A549 (cell line): ENCODE measurements around the gene LIN7B. TPM values are rescaled to one million over a fixed set of nuclear protein-coding genes. Genes with fewer than 3 reads are reported as not detected.
"Not testable (repeated sequence)": the region's sequence is repeated elsewhere in the genome, so short reads cannot be mapped to it uniquely, and the experiment has no call there.

ENCODE experiments used
- ATAC-seq, 2 experiments: fragments of 200-7000 bp in 1 of 2; fragments of >200 bp in 1 of 2; cut with Nextera tagmentation in 1 of 2; cut with Tn5 transposase in 1 of 2; 3 replicates each; pipeline versions ENCODE4 v1.8.0 to v1.9.1; 2018 to 2020; ENCODE audit warnings: mild to moderate bottlenecking in 1 of 2, moderate library complexity in 1 of 2
- CTCF ChIA-PET: fragments of 300-600 bp; sonication (Branson Sonifier 250); formaldehyde crosslinking; extraction: SDS; loops from one replicate; lab custom pipeline; 2021; ENCODE audit warnings: antibody characterized with exemption, inconsistent platforms; lab: Yijun Ruan, JAX
- POLR2A ChIA-PET: fragments of 350-600 bp; formaldehyde crosslinking; extraction: SDS; loops from one replicate; lab custom pipeline; 2021; ENCODE audit warnings: antibody characterized with exemption, inconsistent platforms; lab: Yijun Ruan, JAX
- DNase-seq, 2 experiments: peaks; one replicate each; pipeline versions ENCODE4 v3.0.0 to v3.0.0-alpha.2; 2011 to 2016; ENCODE audit warnings: low read depth in 1 of 2, low spot score in 1 of 2
- FAIRE-seq: peaks from 2 replicates; lab custom pipeline; 2011; peaks lifted over from hg19 to GRCh38; lab: Jason Lieb, UNC
- H3K27ac ChIP-seq, 2 experiments: fragments of >200 bp; sonication (Bioruptor Twin); formaldehyde crosslinking; 3 replicates each; pipeline ENCODE4 v1.5.1; 2016 to 2017
- H3K4me1 ChIP-seq: fragments of >200 bp; sonication (Bioruptor Twin); formaldehyde crosslinking; 3 replicates; pipeline ENCODE4 v1.6.1; 2016
- H3K4me2 ChIP-seq: fragments of >200 bp; sonication (Bioruptor Twin); formaldehyde crosslinking; 3 replicates; pipeline ENCODE4 v1.6.1; 2016
- H3K4me3 ChIP-seq: fragments of >200 bp; sonication (Bioruptor Twin); formaldehyde crosslinking; 3 replicates; pipeline ENCODE4 v1.5.1; 2016
- H3K9me3 ChIP-seq: fragments of >200 bp; sonication (Bioruptor Twin); formaldehyde crosslinking; 3 replicates; pipeline ENCODE4 v1.6.1; 2016
- CEBPB ChIP-seq, 2 experiments: fragments of >200 bp in 1 of 2; sonication (Bioruptor Twin) in 1 of 2; formaldehyde crosslinking in 1 of 2; IDR thresholded peaks; 2 replicates each; pipeline ENCODE4 v1.6.1; 2012 to 2016
- EHF ChIP-seq: fragments of 250-450 bp; sonication (Bioruptor Pico); IDR thresholded peaks from 2 replicates; pipeline ENCODE4 v1.5.0; 2020; ENCODE audit warnings: mild to moderate bottlenecking
- EHMT2 ChIP-seq: fragments of 200-600 bp; sonication (generic); IDR thresholded peaks from 2 replicates; pipeline ENCODE4 v1.6.1; 2016; ENCODE audit warnings: antibody characterized with exemption, low read depth, mild to moderate bottlenecking, moderate library complexity
- GATA3 ChIP-seq: IDR thresholded peaks from 2 replicates; pipeline ENCODE4 v1.6.1; 2012; ENCODE audit warnings: borderline replicate concordance
- HOXA7 ChIP-seq: fragments of 250-450 bp; sonication (Bioruptor Pico); IDR thresholded peaks from 2 replicates; pipeline ENCODE4 v1.5.0; 2020; ENCODE audit warnings: mild to moderate bottlenecking, moderate library complexity
- HOXB13 ChIP-seq: fragments of 250-450 bp; sonication (Bioruptor Pico); IDR thresholded peaks from 2 replicates; pipeline ENCODE4 v1.5.0; 2020; ENCODE audit warnings: low read depth, mild to moderate bottlenecking, moderate library complexity
- JUN ChIP-seq, 2 experiments: fragments of >200 bp; sonication (Bioruptor Twin); formaldehyde crosslinking; IDR thresholded peaks; 2 replicates in 1 of 2; 3 replicates in 1 of 2; pipeline ENCODE4 v1.6.1; 2016 to 2017
- NFE2L2 ChIP-seq: fragments of 150-350 bp; conservative IDR thresholded peaks from 2 replicates; pipeline ENCODE4 v1.6.1; 2014; ENCODE audit warnings: low read length
- PHF8 ChIP-seq: fragments of 200-600 bp; sonication (generic); IDR thresholded peaks from 2 replicates; pipeline ENCODE4 v1.6.1; 2016; ENCODE audit warnings: low read depth, mild to moderate bottlenecking, antibody characterized with exemption, moderate library complexity, borderline replicate concordance
- POLR2AphosphoS2 ChIP-seq: conservative IDR thresholded peaks from 2 replicates; pipeline ENCODE4 v1.6.1; 2012; ENCODE audit warnings: low read length, improper control_type of control experiment, inconsistent platforms
- RFX5 ChIP-seq: fragments of 450-650 bp; IDR thresholded peaks from 2 replicates; pipeline ENCODE4 v1.7.1; 2014; ENCODE audit warnings: antibody characterized with exemption, mild to moderate bottlenecking, moderate library complexity
- TFCP2L1 ChIP-seq: fragments of 250-450 bp; sonication (Bioruptor Pico); IDR thresholded peaks from 2 replicates; pipeline ENCODE4 v1.5.0; 2021; ENCODE audit warnings: mild to moderate bottlenecking
- TP53 ChIP-seq: fragments of 250-450 bp; sonication (Bioruptor Pico); IDR thresholded peaks from 2 replicates; pipeline ENCODE4 v1.5.0; 2021; ENCODE audit warnings: mild to moderate bottlenecking, moderate library complexity
- WGBS: methylation state at CpG from one replicate; pipeline ENCODE4 v1.1.6; 2017; ENCODE audit errors: missing lambda C conversion rate; 5-methylcytosine and 5-hydroxymethylcytosine counted together
- polyA plus RNA-seq, 4 experiments: library from polyadenylated mRNA; depleted of rRNA in 3 of 4; stranded (reverse); fragments of >200 nt; fragmentation: RNase III in 1 of 4; extraction: RNeasy Plus Mini Kit Qiagen cat#74134 plus additional on column Dnase treatment in 1 of 4; gene quantifications; 2 replicates in 3 of 4; 3 replicates in 1 of 4; pipeline ENCODE4 v1.2.3, GENCODE V29; 2011 to 2017
- TF ChIP-seq, protein P1 (sequence below): fragments of >200 bp; sonication (Bioruptor Twin); formaldehyde crosslinking; IDR thresholded peaks from 3 replicates; pipeline ENCODE4 v1.6.1; 2016
- TF ChIP-seq, protein P2 (sequence below): fragments of >200 bp; sonication (Bioruptor Twin); formaldehyde crosslinking; IDR thresholded peaks from 2 replicates; pipeline ENCODE4 v1.6.1; 2016
- TF ChIP-seq, protein P3 (sequence below): fragments of 250-450 bp; sonication (Bioruptor Pico); IDR thresholded peaks from 2 replicates; pipeline ENCODE4 v1.5.0; 2021; ENCODE audit warnings: mild to moderate bottlenecking, moderate library complexity, borderline replicate concordance
- TF ChIP-seq, protein P4 (sequence below): fragments of 450-650 bp; IDR thresholded peaks from 2 replicates; pipeline ENCODE4 v1.6.1; 2014; ENCODE audit warnings: antibody characterized with exemption

Gene LIN7B
- polyA plus RNA-seq, 2 of the 4 experiments (the other 2 are of a cell fraction) = 5.4 to 7.1 TPM

DNA sequence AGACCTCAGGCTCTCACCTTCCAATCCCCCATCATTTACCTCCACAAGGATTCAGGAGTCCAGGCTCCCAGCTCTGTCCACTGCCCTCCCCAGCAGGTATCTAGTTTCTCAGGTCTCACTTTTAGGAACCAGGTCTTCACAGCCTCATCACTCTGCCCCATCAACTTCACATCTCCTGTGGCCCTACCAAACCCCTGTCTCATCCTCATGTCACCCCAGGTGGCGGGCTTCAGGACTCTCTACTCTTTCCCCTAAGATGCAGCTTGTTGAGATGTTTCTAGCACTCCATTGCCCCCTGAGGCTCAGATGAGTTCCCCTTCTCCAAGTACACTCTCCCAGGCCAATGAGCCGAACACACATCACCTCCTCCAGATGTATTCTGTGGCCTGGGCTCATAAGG, 6.7 kb downstream of the LIN7B start:
- POLR2A ChIA-PET = no interaction called here

GRCh38 chr19:49121841-49122240, 7.7 kb downstream of the LIN7B start:
- not testable (repeated sequence) for H3K9me3 ChIP-seq, ATAC-seq, H3K27ac ChIP-seq, DNase-seq, H3K4me2 ChIP-seq, FAIRE-seq, H3K4me3 ChIP-seq
- ChIA-PET POLR2A (interaction anchor here (0.7 kb wide), 1 partner anchor 13 kb away, joined by 3 read pairs; no protein-coding TSS in a partner anchor), CTCF (interaction anchor here (1.1 to 21.0 kb wide), 9 partner anchors 13 to 124 kb away, joined by 3 to 298 read pairs (median 14); no protein-coding TSS in a partner anchor)
- peaks cover 16% of the 10 kb centered on the region for H3K4me1 ChIP-seq
- WGBS = 79% methylated on average over 10 of the region's 10 CpGs

More for the DNA sequence above, 6.7 kb downstream of the LIN7B start:
- WGBS = 85% methylated on average over 2 of the region's 2 CpGs
- Histone ChIP-seq H3K4me2 (no peak overlapping the region), H3K9me3 (no peaks in the 10 kb centered on the region), H3K4me1 (peaks cover 16% of the 10 kb centered on the region), H3K27ac (no peak overlapping the region), H3K4me3 (no peak overlapping the region)
- DNase-seq (no peak), ATAC-seq (no peak), FAIRE-seq (no peak)
- TF ChIP-seq, protein P1, sequence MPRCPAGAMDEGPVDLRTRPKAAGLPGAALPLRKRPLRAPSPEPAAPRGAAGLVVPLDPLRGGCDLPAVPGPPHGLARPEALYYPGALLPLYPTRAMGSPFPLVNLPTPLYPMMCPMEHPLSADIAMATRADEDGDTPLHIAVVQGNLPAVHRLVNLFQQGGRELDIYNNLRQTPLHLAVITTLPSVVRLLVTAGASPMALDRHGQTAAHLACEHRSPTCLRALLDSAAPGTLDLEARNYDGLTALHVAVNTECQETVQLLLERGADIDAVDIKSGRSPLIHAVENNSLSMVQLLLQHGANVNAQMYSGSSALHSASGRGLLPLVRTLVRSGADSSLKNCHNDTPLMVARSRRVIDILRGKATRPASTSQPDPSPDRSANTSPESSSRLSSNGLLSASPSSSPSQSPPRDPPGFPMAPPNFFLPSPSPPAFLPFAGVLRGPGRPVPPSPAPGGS = no peak
- TF ChIP-seq, protein P2, sequence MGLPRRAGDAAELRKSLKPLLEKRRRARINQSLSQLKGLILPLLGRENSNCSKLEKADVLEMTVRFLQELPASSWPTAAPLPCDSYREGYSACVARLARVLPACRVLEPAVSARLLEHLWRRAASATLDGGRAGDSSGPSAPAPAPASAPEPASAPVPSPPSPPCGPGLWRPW = no peak
- TF ChIP-seq, protein P3, sequence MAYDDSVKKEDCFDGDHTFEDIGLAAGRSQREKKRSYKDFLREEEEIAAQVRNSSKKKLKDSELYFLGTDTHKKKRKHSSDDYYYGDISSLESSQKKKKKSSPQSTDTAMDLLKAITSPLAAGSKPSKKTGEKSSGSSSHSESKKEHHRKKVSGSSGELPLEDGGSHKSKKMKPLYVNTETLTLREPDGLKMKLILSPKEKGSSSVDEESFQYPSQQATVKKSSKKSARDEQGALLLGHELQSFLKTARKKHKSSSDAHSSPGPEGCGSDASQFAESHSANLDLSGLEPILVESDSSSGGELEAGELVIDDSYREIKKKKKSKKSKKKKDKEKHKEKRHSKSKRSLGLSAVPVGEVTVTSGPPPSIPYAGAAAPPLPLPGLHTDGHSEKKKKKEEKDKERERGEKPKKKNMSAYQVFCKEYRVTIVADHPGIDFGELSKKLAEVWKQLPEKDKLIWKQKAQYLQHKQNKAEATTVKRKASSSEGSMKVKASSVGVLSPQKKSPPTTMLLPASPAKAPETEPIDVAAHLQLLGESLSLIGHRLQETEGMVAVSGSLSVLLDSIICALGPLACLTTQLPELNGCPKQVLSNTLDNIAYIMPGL (CRISPR knock-in tag) = no peak
- TF ChIP-seq POLR2AphosphoS2 = no peak
- no peak for TF ChIP-seq HOXB13
- TF ChIP-seq, protein P4, sequence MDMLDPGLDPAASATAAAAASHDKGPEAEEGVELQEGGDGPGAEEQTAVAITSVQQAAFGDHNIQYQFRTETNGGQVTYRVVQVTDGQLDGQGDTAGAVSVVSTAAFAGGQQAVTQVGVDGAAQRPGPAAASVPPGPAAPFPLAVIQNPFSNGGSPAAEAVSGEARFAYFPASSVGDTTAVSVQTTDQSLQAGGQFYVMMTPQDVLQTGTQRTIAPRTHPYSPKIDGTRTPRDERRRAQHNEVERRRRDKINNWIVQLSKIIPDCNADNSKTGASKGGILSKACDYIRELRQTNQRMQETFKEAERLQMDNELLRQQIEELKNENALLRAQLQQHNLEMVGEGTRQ = no peak
- TF ChIP-seq EHF = no peak
- no peak for TF ChIP-seq TFCP2L1 (CRISPR knock-in tag)
- no peak for TF ChIP-seq JUN (IDR thresholded peaks at IDR 0.05)
- no peak for TF ChIP-seq GATA3
- TF ChIP-seq HOXA7 (CRISPR knock-in tag) = no peak
- TF ChIP-seq RFX5 = no peak
- TF ChIP-seq PHF8 = no peak
- TF ChIP-seq NFE2L2 = no peak
- TF ChIP-seq TP53 (CRISPR knock-in tag) = no peak
- no peak for TF ChIP-seq EHMT2
- CTCF ChIA-PET = interaction anchor here (0.8 to 21.0 kb wide), 13 partner anchors 13 to 144 kb away, joined by 3 to 298 read pairs (median 4); partner anchors contain the start of genes GYS1 and RUVBL2

GRCh38 chr19:49123285-49123684, 9.1 kb downstream of the LIN7B start:
- FAIRE-seq, H3K4me3 ChIP-seq, ATAC-seq, DNase-seq, H3K9me3 ChIP-seq, H3K27ac ChIP-seq, H3K4me2 ChIP-seq, POLR2A ChIA-PET: not testable (repeated sequence)
- WGBS = 86% methylated on average over 11 of the region's 11 CpGs
- peak in 1 of 2 experiments; percentile 19; a peak in 1 of 4 replicates for TF ChIP-seq CEBPB (IDR thresholded peaks at IDR 0.05)
- peaks cover 11% of the 10 kb centered on the region for H3K4me1 ChIP-seq
- CTCF ChIA-PET = interaction anchor here (1.0 to 21.0 kb wide), 2 partner anchors 9 to 22 kb away, joined by 3 to 298 read pairs; partner anchors contain the start of gene LIN7B
